CD4-positive, alpha-beta T cell treated with Interleukin-6 at 100 ng/mL for 8 hours (primary cell): ENCODE data around the gene RALGPS1.
"Not testable (repeated sequence)": the region's sequence is repeated elsewhere in the genome, so short reads cannot be mapped to it uniquely, and the experiment has no call there.

Experiments
- DNase-seq: peaks from one replicate; pipeline ENCODE4 v3.0.0-alpha.2; 2020; ENCODE audit warnings: mixed read lengths, low spot score

RALGPS1 gene

DNA sequence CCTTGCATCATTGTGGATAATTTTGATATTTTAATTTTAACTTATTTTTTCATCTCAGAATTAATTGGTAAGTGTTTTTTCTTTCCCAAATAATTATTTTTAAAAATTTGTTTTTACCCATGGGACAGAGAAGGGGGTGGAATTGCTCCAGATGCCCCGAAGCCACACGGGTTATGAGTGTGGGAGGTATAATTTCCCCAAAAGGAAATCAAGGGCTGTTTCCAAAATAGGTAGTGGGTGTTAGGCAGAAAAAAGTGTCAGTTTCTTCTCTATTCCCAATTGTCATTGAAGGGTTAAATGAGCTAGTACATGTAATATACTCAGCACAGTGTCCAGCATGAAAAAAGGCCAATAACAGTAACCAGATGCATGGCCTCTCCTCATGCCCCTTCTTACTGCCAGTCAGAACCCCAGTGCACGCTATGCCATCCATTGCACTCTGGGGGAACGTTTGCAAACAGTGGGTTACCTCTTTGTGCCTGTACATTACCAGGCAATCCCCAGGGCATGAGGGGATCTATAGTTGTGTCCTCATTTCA is 244.3 kb downstream of the RALGPS1 start:
- no peak for DNase-seq

DNA sequence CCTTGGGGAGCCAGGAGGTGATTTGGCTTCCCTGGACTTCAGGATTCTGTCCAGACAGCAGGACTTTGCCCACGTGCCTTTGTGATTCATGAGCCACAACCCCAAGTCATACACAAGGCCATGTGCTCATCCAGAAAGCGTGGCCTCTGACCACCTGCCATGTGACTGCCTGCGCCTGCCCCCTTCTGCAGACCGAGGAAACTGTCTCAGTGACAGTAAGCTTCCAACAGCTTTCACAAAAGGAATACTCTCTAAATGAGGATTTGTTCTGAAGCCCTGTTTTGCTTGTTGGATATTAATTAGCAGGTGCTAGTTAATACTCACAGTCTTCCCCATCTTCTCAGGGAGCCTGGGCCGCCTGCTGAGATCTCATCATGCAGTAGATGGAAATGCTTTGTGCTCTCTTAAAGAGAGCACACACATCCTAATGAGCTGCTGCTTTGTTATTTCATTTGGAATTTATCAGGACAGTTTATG is 244.8 kb downstream of the RALGPS1 start:
- no peak for DNase-seq

DNA sequence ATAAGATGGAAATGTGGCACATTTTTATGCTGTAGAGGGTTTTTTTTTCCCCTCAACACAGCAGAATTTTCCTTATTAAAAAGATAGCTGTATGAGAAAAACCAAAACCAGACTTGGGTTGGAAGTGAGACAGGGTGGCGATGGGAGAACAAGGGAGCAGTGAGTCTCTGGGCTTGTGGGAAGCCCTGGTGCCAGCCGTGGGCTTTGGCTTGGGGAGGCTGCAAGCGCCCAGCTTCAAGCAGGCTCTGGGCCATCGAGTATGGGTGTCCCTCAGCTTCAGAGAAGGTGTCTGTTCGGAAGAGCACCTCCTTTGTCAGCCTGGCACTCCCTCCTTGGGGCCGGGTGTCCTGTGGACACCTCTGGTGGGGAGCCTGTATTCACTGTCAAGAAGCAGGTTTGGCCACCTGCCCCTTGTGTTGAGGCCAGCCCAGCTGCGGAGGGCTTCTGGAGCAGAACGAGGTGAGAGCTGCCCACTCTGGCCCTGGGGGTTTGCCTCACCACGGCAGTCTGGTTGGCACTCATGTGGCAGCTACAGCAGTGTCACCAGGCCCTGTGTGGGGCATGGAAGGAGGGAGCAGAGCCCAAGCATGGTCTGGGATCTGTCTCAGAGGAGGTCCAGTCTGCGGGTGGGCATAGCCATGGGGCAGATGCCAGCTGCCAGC is 245.5 kb downstream of the RALGPS1 start:
- no peak for DNase-seq

DNA sequence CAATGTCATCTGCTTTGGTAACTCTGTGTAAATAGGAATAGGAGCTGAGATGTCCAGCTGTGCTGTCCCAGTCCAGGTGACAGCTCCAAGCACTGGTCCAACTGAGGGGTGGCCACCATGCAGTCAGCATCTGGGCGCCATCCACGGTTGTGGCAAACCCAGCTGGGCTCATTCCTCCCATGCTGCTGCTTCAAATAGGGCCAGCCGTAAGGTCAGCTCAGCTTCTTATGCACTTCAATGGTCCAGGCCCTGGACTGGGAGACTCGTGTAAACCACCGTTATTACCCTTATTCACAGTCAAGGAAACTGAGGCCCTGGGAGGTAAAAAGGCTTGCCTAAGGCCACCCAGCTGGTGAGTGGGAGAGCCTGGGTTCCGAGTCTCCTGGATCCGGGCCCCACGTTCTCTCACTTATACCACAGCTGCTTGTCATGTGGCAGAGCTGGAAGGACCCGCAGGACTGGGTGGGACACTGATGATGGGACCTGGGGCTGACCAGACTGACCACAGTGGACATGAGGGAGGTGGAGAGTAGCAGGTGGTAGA is 246.6 kb downstream of the RALGPS1 start:
- no peak for DNase-seq

DNA sequence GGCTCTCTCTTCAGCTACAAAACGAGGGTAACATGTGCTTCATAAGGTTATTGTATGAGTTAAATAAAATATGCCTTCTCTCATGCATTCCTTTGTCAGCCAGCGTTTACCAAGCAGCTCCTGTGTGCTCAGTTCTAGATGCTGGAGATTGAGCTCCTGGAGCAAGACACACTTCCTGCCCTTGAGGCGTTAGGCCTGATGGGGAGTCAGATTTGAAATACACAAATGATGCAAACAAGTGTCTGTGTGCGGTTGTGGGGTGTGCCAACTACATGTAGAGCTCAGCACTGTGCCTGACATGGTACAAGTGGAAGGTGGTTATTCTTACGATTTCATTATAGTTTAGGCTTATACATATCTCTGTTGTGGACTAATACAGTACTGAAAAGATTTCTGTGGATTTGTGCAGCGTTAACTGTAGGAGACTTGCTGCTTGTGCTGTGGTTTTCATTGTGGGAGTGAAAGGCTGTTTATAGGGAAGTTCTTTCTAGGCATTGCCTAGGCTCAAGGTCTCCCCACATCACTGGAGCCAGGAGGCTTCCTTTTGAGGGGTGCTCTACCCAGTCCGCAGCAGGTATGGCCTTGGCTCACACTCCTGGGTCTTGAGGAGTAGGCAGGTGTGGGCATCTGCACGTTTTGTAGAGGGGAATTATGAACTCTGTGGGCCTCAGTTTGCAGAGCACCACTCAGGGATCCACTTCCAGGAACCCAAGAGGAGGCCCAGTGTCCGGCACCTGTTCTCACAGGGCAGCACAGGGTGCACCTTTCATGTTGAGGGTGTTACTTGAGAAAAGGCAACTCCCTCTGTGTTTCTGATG is 247.7 kb downstream of the RALGPS1 start:
- no peak for DNase-seq

DNA sequence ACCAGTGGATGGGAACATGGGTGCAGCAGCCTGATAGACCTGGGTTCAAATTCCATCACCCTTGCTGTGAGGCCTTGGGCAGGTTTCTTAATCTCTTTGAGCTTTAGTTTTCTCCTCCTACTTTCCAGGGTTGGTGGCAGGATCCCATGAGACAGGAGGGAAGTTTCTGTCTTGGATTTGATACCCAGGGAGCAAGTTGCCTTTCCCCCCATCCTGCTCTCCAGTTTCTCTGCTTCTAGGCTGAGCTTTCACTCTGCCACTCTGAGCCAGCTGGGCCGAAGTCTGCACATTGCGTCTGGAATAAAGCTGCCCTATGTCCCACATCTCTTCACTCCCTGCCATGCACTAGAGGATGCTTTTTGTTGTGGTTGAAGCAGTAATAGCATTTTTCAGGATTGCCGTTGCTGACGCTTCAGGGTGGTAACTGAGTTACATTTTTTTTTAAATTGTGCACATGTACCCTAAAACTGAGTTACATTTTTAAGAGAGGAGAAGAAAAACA is 248.3 kb downstream of the RALGPS1 start:
- no peak for DNase-seq

DNA sequence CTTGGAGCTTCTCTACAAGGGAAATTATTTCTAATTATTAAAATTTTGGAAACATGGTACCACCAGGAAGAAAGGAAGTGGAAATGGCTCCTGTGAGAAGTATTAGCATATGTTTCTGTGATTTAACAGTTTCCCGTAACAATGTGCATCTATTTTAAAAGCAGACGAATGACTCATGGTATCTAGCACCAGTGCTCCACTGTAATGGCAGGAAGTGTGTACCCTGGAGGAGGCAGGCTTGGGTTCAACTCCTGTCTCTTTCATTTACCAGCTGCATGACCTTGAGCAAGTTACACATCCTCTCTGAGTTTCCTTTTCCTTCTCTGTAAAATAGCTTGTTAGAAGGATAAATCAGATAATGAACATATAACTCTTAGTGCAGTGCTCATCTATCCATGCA is 248.8 kb downstream of the RALGPS1 start:
- no peak for DNase-seq

DNA sequence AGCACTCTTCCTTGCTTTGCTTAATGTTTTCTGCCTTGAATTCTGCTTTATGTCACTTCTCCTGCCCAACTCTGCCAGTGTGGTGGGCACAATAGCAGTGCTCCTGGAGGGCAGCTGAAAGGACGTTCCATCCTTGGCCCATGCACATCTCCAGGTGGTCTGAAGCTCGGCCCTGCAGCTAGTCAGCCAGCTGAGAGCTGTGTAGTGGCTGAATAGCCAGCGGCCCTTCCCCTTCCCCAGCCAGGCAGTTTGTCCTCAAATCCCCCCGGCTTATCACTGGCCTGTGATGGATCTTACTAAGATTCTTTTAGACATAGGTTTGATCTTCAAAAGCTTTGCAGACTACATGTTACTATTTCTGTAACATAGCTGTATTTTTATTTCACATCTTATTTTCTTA is 250.5 kb downstream of the RALGPS1 start:
- DNase-seq: no peak

DNA sequence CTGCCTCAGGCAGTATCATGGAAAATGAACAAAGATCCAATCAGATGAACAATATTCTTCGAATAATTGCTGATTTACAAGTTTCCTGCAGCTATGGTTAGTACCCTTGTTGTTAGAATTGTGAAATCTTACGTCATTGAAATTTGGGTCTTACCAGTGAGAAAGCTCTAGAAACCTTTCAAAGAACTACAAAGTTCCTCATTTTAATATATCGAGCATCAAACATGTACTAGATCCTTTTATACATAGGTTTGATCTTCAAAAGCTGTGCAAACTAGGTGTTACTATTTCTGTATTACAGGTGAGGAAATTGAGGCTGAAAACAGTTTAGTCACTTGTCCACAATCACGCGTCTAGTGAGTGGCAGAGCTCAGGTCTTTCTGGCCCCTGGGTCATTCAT is 251.5 kb downstream of the RALGPS1 start:
- no peak for DNase-seq

DNA sequence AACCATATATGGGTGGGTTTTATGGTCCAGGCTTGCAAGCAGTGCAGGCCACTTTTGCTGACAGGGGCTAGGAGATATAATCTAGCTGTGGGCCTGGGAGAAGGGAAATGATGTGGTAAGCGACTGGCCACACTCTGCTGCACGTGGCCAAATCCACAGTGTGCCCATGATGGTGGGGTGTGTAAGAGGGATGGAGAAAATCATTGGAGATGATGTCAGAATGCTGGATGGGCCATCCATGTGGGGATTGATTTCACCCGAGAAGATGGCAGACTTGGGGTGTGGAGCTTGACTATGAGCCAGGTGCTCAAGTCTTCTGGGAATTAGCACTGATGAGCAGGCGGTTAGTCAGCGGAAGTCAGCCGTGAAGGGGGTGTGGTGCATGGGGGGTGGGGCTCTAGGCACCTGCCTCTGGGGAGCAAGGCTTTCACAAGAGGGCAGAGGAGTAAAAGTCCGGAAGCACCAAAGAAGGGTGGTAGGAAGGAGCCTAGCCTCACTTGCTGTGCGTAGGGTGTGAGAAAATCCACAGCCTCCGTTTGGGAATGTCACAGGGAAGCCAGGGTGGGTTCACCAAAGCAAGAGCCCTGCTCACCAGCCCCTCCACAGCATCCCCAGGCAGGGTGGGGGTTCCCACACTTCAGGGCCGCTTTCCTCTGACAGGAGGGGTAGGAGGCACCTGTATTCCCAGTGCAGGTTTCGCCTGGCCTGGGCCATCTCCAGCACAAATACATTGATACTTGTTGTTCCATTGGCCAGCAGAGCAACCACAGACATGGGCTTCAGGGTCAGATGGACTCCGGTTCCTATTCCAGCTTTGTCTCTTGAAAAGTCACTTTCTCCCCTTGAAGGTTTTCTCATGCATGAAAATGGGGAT is 252.3 kb downstream of the RALGPS1 start:
- no peak for DNase-seq

DNA sequence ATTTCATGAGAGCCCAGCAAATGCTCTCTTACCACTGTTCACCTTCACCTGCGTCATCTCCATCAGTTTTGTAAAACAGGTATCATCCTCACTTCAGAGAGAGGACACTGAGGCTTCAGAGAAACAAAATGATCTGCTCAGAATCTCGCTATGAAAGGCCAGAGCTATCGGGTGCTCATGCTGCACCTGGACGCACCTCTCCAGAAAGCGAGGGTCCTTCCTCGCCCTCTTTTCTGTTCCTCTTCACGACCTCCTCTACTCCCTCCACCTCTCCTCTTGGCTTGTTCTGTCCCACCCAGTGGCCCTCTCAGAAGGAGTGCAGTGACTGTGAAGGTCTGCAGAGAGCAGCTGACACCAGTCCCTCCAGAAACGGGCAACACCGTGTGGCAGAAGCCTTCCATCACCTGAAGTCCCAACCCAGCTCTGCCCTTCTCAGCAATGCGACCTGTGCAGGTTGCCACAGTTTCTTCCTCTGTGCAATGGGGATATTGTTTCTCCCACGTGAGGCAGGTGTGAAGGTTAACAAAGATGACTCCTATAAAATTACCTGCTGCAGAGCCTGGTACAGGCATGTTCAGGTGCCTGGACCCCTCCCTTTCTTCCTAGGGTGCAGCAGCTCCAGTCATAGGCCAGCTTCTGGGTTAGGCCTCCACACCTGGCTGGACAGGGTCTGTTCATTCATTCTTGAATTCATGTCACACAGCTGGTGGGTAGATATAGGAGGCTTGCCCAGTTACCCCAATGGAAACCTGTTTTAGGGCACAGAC is 253.2 kb downstream of the RALGPS1 start:
- DNase-seq: no peak

DNA sequence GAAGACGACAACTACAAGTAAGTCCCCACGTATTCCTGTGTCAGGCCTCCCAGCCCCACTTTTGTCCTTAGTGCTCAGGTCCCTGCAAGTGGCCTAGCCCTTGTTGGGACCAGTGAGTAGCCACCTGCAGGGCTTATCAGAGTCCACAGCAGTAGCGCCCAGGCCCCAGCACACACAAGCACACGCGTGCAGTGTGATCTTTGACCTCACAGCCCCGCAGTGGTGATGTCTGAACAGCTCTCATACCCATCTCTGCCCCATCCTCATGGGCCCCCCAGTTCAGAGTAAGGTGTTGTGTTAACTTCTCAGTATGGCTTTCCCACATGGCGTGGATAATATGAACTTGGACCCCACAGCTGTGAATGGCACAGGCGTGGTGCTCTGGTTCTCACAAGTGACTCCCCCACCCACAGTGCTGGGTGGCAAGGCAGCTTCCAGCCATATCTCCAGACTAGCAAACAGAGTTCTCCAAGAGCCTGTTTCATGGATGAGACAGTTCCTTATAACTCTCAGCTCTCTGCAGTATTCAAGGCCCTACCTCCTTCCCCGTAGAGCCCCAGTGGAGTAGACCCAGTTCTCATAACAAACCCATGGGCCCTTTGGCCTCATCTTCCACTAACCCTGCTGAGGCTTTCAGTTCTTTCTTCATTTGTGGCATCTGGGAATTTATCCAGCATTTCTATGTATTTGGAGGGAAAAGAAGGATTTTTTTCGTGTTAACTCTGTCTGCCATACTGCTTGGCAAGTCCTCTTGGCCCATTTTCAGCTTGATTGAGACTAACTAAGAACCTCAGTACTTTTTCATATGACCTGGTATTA is 254.4 kb downstream of the RALGPS1 start:
- DNase-seq: no peak

DNA sequence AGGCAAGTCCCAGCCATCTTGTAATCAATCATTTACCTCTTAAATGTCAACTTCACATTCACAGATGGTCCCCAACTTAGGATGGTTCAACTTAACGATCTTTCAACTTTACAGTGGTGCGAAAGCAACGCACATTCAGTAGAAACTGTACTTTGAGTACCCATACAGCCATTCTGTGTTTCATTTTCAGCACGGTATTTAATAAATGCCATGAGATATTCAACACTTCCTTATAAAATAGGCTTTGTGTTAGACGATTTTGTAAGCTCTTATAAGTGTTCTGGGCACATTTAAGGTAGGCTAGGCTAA is 254.9 kb downstream of the RALGPS1 start:
- DNase-seq: no peak

DNA sequence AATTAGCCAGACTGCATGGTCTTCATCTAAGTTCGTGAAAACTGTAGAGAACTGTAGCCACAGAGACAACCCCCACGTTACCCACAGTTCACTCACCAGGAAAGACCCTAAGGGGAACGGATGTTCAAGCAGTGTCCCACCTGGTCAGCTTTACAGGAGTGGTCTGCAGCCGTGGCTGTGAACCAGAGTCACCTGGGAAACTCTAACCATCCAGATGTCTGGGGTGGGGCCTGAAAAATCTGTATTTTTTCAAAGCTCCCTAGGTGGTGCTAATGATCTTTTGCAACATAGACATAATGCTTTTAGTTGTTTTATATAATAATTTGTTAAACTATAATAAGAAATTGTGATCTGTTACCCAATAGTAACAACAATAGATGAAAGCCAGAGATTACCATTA is 255.5 kb downstream of the RALGPS1 start:
- no peak for DNase-seq

DNA sequence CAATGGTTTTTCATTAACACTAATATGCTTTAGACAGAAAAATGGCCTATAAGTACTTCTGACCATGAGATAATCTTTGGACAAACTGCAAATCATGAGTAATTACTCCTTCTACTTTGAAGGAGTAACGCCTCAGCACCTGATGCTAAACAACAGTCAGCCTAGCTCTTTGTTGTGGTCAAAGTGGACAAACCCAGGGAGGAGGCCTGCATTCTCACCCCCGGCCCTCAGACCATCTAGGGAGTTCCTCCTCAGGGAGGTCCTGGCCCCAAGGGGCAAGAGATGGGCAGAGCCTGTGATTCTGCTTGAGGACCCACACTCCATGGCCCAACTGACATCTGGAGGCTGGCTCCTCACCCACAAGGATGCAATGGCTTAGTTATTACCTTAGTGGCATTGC is 256.1 kb downstream of the RALGPS1 start:
- no peak for DNase-seq

DNA sequence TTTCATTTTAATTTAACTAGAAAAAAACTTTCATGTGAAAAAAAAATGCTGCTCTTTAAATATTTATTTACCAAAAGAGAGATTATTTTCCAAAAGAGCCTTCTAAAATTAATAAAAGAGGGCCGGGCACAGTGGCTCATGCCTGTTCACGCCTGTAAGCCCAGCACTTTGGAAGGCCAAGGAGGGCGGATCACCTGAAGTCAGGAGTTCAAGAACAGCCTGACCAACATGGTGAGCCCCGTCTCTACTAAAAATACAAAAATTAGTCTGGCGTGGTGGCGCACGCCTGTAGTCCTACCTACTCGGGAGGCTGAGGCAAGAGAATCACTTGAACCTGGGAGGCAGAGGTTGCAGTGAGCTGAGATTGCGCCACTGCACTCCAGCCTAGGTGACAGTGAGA is 256.8 kb downstream of the RALGPS1 start:
- DNase-seq: not testable (repeated sequence)

DNA sequence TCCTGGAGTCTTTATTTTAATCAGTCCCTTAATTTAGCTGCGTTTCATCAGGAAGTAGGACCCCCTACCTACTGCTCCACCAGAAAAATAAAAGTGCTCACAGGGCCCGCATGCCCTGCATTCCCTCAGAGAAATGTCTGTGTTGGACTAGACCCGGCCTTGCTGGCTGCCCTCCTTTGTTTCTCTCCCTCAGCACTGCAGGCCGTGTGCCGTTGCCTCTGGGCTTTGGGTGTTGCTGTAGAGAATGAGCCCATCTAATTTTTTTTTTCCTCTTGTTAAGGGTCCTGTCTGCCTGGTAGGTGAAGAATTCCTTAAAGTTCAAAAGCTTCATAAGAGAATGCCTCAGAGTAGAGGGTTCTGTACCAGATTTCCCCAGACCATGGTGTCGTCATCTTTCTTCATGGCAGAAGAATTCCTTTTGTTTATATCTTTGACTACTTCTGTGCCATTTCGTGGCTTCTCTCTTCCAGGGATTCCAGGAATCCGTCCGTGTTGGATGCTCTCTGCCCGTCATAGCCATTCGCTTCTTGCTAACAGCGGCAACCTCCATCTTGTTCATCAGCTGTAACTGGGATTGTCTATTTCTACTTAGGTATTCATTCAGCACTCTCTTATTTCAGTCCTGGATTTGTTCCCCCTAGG is 257.6 kb downstream of the RALGPS1 start:
- DNase-seq: no peak

DNA sequence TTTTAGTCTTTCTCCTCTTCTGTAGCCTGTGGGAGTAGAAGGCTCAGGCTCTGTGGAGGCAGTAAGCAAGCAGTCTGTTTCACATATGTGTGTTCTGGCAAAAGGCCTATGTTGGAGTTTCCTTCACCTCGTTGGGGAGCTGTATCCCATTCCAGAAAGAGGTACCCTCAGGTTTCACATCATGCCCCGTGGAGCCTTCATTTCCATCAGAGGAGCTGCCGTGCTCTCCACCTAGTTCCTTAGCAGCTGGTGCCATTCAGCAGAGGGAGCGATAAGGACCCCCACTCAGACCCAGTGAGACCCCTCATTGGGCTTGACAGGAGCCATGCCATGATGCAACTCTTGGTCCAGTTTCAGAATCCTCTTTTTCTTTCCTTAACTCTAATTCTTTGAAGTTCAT is 258.5 kb downstream of the RALGPS1 start:
- DNase-seq: no peak

DNA sequence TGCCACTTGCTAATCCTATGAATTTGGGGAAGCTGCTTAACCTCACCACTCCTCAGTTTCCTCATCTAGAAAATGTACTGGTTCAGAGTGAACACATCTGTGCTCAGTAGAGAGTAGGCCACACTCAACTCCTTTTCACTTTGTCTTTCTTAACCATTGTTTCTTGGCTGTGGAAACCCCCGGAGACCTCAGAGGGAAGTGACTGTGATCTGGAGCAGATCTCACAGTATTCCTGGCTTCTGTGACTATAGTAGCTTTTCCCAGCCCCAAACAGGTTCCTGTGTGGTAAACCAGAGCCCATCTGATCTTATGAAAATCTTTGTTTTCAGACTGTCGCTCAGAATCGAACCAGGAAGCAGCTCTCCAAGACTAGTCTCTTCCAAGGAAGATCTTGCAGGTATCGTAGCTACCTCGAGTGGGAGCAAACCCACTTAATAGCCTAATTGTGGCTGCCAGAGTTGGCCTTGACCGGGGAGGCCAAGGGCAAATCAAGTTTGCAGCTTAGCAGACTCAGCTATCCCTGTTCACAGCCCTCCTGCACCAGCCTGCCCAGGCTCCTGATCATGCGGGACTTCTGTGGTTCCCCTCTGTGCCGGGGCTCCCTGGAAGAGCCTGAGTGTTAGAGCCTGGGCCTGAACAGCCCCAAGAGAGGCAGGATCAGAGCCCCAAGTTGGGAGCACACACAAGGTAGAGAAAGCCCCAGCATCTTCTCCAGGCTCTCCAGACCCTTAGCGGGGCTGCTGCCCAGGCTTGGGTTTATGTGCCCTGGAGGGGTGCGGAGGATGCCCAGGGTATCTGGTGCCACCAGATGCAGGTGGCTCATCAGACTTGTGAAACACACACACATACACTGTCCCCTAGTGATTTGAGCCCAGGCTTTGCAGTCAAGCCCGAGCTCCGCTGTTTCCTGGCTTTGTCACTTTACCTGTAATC is 260.1 kb downstream of the RALGPS1 start:
- DNase-seq: no peak
